ENCODE measurements around the gene DOCK2. TPM values are rescaled to one million over a fixed set of nuclear protein-coding genes. Genes with fewer than 3 reads are reported as not detected.

DOCK2 gene
- total and polyA plus RNA-seq, 2 donors (not counting 3 experiments of a cell fraction or from before 2014, with no cell fraction given) = 0.62 to 4.8 TPM

- TF ChIP-seq GATA2 (IDR thresholded peaks at IDR 0.05; ENCODE audit: insufficient read depth, insufficient read length, low read depth, low read length) = no peak
- TF ChIP-seq, protein P1, sequence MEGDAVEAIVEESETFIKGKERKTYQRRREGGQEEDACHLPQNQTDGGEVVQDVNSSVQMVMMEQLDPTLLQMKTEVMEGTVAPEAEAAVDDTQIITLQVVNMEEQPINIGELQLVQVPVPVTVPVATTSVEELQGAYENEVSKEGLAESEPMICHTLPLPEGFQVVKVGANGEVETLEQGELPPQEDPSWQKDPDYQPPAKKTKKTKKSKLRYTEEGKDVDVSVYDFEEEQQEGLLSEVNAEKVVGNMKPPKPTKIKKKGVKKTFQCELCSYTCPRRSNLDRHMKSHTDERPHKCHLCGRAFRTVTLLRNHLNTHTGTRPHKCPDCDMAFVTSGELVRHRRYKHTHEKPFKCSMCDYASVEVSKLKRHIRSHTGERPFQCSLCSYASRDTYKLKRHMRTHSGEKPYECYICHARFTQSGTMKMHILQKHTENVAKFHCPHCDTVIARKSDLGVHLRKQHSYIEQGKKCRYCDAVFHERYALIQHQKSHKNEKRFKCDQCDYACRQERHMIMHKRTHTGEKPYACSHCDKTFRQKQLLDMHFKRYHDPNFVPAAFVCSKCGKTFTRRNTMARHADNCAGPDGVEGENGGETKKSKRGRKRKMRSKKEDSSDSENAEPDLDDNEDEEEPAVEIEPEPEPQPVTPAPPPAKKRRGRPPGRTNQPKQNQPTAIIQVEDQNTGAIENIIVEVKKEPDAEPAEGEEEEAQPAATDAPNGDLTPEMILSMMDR (IDR thresholded peaks at IDR 0.05; ENCODE audit: extremely low read depth in 1 of 2, insufficient read depth in 1 of 2, low read depth in 1 of 2, low read length in 2 of 2) = no peak
- no peak for TF ChIP-seq POLR2AphosphoS5 (IDR thresholded peaks at IDR 0.05; ENCODE audit: insufficient read depth, low read depth, low read length)
- TF ChIP-seq, protein P2, sequence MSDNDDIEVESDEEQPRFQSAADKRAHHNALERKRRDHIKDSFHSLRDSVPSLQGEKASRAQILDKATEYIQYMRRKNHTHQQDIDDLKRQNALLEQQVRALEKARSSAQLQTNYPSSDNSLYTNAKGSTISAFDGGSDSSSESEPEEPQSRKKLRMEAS (IDR thresholded peaks at IDR 0.05; ENCODE audit: insufficient read depth, insufficient read length) = no peak
- TF ChIP-seq FOS (IDR thresholded peaks at IDR 0.05; ENCODE audit: borderline replicate concordance, insufficient read depth, low read length) = no peak
- no peak for TF ChIP-seq JUN (IDR thresholded peaks at IDR 0.05; ENCODE audit: borderline replicate concordance, insufficient read depth, insufficient read length, low read depth)
- no peak for TF ChIP-seq POLR2A (IDR thresholded peaks at IDR 0.05; ENCODE audit: low read depth, low read length)
- no peak for TF ChIP-seq EZH2 (IDR thresholded peaks at IDR 0.05; ENCODE audit: borderline replicate concordance, low read depth, low read length, severe bottlenecking)
- TF ChIP-seq MYC (IDR thresholded peaks at IDR 0.05; ENCODE audit: low read depth, low read length) = no peak
These were observed 131.3 kb downstream of the DOCK2 start for GRCh38 chr5:169768416-169768815.

More at GRCh38 chr5:169768416-169768815, 131.3 kb downstream of the DOCK2 start:
- Histone ChIP-seq H3K27me3 (ENCODE audit: control insufficient read depth in 2 of 2, insufficient read depth in 2 of 2, low read length in 2 of 2) (no peaks in the 10 kb centered on the region), H3K9me3 (replicated peaks; ENCODE audit: control insufficient read depth, insufficient read depth, low read length) (no peaks in the 10 kb centered on the region), H3K27ac (ENCODE audit: insufficient read depth, low read depth, low read length) (no peak overlapping the region), H3K4me3 (replicated peaks in 1 of 3; ENCODE audit: insufficient read depth in 1 of 3, low read depth in 1 of 3, low read length in 3 of 3) (no peak overlapping the region), H3K4me1 (ENCODE audit: control insufficient read depth, extremely low read depth, insufficient read depth, low read length) (no peaks in the 10 kb centered on the region), H3K9me1 (replicated peaks; ENCODE audit: control insufficient read depth, extremely low read depth, insufficient read depth, low read length) (no peaks in the 10 kb centered on the region), H4K20me1 (replicated peaks; ENCODE audit: control insufficient read depth, extremely low read depth, insufficient read depth, low read length) (no peaks in the 10 kb centered on the region), H3K4me2 (ENCODE audit: insufficient read depth, low read length) (no peak overlapping the region), H2AFZ (ENCODE audit: low read depth, low read length) (no peak overlapping the region), H3K79me2 (ENCODE audit: control insufficient read depth, insufficient read depth, low read length) (no peaks in the 10 kb centered on the region), H3K9ac (replicated peaks; ENCODE audit: extremely low read depth, insufficient read depth, low read length) (no peak overlapping the region), H3K36me3 (ENCODE audit: control insufficient read depth in 2 of 2, extremely low read depth in 1 of 2, insufficient read depth in 2 of 2, low read length in 2 of 2) (no peaks in the 10 kb centered on the region)
- DNase-seq (ENCODE audit: low read depth, low spot score) (no peak), FAIRE-seq (no peak)
- intact Hi-C loops (cut with micrococcal nuclease) = no loop called here
- ChIA-PET CTCF (interaction anchor here (1.9 kb wide), 1 partner anchor 212 kb away, joined by 5 read pairs; the partner anchor contains the start of gene INSYN2B), POLR2A (no interaction called here)
- BruUV-seq (replicated peaks) = no TSS peak
- dilution Hi-C loops (cut with MboI; ENCODE audit: extremely low pct_ligation_motif_present, low sequenced_read_pairs) = no loop called here
